HEK293 (cell line): ENCODE data around the gene TNC.

Source experiments
- HOXA7 ChIP-seq: sonication (generic); formaldehyde crosslinking; IDR thresholded peaks from 2 replicates; pipeline ENCODE4 v1.8.1; 2022; ENCODE audit warnings: missing genetic modification reagents, borderline replicate concordance
- TCF7L2 ChIP-seq: IDR thresholded peaks from 2 replicates; pipeline ENCODE4 v1.6.1; 2011; ENCODE audit warnings: low read depth, mild to moderate bottlenecking, inconsistent platforms, low read length, moderate library complexity, borderline replicate concordance
- ZFP37 ChIP-seq: fragments of 450-650 bp; formaldehyde crosslinking; IDR thresholded peaks from 2 replicates; pipeline ENCODE4 v1.5.1; 2016; ENCODE audit warnings: missing biosample characterization, missing genetic modification characterization
- ZNF121 ChIP-seq: fragments of 450-650 bp; formaldehyde crosslinking; IDR thresholded peaks from 2 replicates; pipeline ENCODE4 v1.5.1; 2016; ENCODE audit warnings: missing biosample characterization, missing genetic modification characterization
- ZNF133 ChIP-seq: fragments of 450-650 bp; formaldehyde crosslinking; IDR thresholded peaks from 2 replicates; pipeline ENCODE4 v1.5.1; 2016; ENCODE audit warnings: missing biosample characterization, missing genetic modification characterization
- ZNF791 ChIP-seq: fragments of 450-650 bp; formaldehyde crosslinking; IDR thresholded peaks from 2 replicates; pipeline ENCODE4 v1.5.1; 2016; ENCODE audit warnings: missing biosample characterization, missing genetic modification characterization
- TF ChIP-seq, protein P1 (sequence below): fragments of 450-650 bp; formaldehyde crosslinking; IDR thresholded peaks from 2 replicates; pipeline ENCODE4 v1.5.1; 2016; ENCODE audit warnings: missing biosample characterization, missing genetic modification characterization
- TF ChIP-seq, protein P2 (sequence below): fragments of 450-650 bp; formaldehyde crosslinking; IDR thresholded peaks from 2 replicates; pipeline ENCODE4; 2016; ENCODE audit warnings: missing biosample characterization, missing genetic modification characterization
- TF ChIP-seq, protein P3 (sequence below): fragments of 450-650 bp; formaldehyde crosslinking; IDR thresholded peaks from 2 replicates; pipeline ENCODE4 v1.5.1; 2016; ENCODE audit warnings: missing biosample characterization, missing genetic modification characterization, low read depth

DNA sequence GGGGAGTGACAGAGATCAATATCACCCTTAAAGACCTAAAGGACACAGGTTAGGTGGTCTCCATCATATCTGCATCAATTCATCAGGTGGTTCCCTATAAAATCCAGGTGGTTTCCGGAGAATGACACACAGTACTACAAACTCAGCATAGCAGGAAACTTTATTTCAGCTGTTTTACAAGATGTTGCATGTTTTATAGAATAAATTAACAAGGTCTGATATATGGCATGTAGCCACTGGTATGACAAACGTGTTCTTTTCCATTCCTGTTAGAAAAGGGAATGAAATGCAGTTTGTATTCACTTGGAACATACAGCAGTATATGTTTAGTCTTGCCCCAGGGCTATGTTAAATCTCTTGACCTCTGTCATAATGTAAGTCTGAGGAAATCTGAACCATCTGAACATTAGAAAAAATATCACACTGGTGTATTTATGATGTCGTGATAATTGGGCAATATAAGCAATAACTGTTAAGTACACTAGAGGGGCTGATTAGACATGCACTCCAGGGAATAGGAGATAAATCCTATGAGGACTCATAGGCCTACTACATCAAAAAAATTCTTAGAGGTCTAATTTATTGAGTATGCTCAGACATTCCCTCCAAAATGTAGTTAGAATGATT lies 145.3 kb downstream of the TNC start:
- TF ChIP-seq, protein P1, sequence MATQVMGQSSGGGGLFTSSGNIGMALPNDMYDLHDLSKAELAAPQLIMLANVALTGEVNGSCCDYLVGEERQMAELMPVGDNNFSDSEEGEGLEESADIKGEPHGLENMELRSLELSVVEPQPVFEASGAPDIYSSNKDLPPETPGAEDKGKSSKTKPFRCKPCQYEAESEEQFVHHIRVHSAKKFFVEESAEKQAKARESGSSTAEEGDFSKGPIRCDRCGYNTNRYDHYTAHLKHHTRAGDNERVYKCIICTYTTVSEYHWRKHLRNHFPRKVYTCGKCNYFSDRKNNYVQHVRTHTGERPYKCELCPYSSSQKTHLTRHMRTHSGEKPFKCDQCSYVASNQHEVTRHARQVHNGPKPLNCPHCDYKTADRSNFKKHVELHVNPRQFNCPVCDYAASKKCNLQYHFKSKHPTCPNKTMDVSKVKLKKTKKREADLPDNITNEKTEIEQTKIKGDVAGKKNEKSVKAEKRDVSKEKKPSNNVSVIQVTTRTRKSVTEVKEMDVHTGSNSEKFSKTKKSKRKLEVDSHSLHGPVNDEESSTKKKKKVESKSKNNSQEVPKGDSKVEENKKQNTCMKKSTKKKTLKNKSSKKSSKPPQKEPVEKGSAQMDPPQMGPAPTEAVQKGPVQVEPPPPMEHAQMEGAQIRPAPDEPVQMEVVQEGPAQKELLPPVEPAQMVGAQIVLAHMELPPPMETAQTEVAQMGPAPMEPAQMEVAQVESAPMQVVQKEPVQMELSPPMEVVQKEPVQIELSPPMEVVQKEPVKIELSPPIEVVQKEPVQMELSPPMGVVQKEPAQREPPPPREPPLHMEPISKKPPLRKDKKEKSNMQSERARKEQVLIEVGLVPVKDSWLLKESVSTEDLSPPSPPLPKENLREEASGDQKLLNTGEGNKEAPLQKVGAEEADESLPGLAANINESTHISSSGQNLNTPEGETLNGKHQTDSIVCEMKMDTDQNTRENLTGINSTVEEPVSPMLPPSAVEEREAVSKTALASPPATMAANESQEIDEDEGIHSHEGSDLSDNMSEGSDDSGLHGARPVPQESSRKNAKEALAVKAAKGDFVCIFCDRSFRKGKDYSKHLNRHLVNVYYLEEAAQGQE (tag by site-specific recombination): no peak
- no peak for TF ChIP-seq TCF7L2
- TF ChIP-seq, protein P2, sequence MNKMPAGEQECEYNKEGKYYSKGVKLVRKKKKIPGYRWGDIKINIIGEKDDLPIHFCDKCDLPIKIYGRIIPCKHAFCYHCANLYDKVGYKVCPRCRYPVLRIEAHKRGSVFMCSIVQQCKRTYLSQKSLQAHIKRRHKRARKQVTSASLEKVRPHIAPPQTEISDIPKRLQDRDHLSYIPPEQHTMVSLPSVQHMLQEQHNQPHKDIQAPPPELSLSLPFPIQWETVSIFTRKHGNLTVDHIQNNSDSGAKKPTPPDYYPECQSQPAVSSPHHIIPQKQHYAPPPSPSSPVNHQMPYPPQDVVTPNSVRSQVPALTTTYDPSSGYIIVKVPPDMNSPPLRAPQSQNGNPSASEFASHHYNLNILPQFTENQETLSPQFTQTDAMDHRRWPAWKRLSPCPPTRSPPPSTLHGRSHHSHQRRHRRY (tag by site-specific recombination): no peak
- no peak for TF ChIP-seq ZNF791 (tag by site-specific recombination)
- no peak for TF ChIP-seq ZNF133
- no peak for TF ChIP-seq ZFP37
- TF ChIP-seq, protein P3, sequence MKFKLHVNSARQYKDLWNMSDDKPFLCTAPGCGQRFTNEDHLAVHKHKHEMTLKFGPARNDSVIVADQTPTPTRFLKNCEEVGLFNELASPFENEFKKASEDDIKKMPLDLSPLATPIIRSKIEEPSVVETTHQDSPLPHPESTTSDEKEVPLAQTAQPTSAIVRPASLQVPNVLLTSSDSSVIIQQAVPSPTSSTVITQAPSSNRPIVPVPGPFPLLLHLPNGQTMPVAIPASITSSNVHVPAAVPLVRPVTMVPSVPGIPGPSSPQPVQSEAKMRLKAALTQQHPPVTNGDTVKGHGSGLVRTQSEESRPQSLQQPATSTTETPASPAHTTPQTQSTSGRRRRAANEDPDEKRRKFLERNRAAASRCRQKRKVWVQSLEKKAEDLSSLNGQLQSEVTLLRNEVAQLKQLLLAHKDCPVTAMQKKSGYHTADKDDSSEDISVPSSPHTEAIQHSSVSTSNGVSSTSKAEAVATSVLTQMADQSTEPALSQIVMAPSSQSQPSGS (tag by site-specific recombination): no peak
- no peak for TF ChIP-seq ZNF121 (tag by site-specific recombination)
- no peak for TF ChIP-seq HOXA7 (CRISPR knock-in tag)
